HT-29 (cell line): ENCODE results near the gene STK24. TPM values are rescaled to one million over a fixed set of nuclear protein-coding genes. Genes with fewer than 3 reads are reported as not detected.
A peak's percentile ranks its signal among the peaks of the same experiment; 100 is the strongest.

Experiments used
- DNase-seq: peaks from one replicate; pipeline ENCODE4 v3.0.0-alpha.2; 2015; ENCODE audit warnings: low spot score
- total RNA-seq: library from RNA; depleted of rRNA; stranded (reverse); fragments of >200 nt; shearing (Covaris generic); gene quantifications from 2 replicates; pipeline ENCODE4 v1.2.3, GENCODE V29; 2014

STK24 gene
- total RNA-seq, 1 experiment from 2014 or later, result 113 TPM

- no peak for DNase-seq
Measured at GRCh38 chr13:98452851-98453843, 123.8 kb downstream of the STK24 start.

GRCh38 chr13:98451676-98452470 is 125.0 kb downstream of the STK24 start:
- DNase-seq, result no peak

GRCh38 chr13:98450539-98451111 is 126.3 kb downstream of the STK24 start:
- no peak for DNase-seq

GRCh38 chr13:98450026-98450425 is 126.9 kb downstream of the STK24 start:
- DNase-seq, result no peak

GRCh38 chr13:98449273-98449672 is 127.6 kb downstream of the STK24 start:
- DNase-seq, result no peak

GRCh38 chr13:98448642-98448928 is 128.3 kb downstream of the STK24 start:
- no peak for DNase-seq

GRCh38 chr13:98447881-98448641 is 128.8 kb downstream of the STK24 start:
- DNase-seq, result peak; percentile 76

- DNase-seq, result no peak
Measured at GRCh38 chr13:98447130-98447529, 129.8 kb downstream of the STK24 start.

GRCh38 chr13:98446234-98446621 is 130.7 kb downstream of the STK24 start:
- no peak for DNase-seq

- peak; percentile 94 for DNase-seq
Measured at GRCh38 chr13:98445340-98446233, 131.3 kb downstream of the STK24 start.

- no peak for DNase-seq
Measured at GRCh38 chr13:98444381-98444780, 132.5 kb downstream of the STK24 start.

- DNase-seq, result no peak
Measured at GRCh38 chr13:98443800-98444325, 133.0 kb downstream of the STK24 start.

GRCh38 chr13:98443329-98443728 is 133.6 kb downstream of the STK24 start:
- DNase-seq, result no peak

GRCh38 chr13:98442391-98443230 is 134.3 kb downstream of the STK24 start:
- DNase-seq, result no peak

- no peak for DNase-seq
Measured at GRCh38 chr13:98441056-98441676, 135.7 kb downstream of the STK24 start.

- no peak for DNase-seq
Measured at GRCh38 chr13:98440390-98441055, 136.4 kb downstream of the STK24 start.

GRCh38 chr13:98439896-98440295 is 137.0 kb downstream of the STK24 start:
- no peak for DNase-seq

- no peak for DNase-seq
Measured at GRCh38 chr13:98439126-98439828, 137.6 kb downstream of the STK24 start.
